K562 (cell line): ENCODE measurements around the gene ANXA2. TPM values are rescaled to one million over a fixed set of nuclear protein-coding genes. Genes with fewer than 3 reads are reported as not detected.

Experiments used
- ATAC-seq: fragments of 200-7000 bp; cut with Tn5 transposase; 3 replicates; pipeline ENCODE4 v1.9.1; 2020; ENCODE audit warnings: moderate library complexity
- BruUV-seq: library from RNA; stranded (reverse); fragments of 400-500 nt; replicated peaks from 2 replicates; lab custom pipeline; 2021; lab: Mats Ljungman, UMichigan
- CTCF ChIA-PET: fragments of 300-600 bp; formaldehyde crosslinking; extraction: SDS; loops from one replicate; lab custom pipeline; 2021; ENCODE audit warnings: low intra/inter-chr PET ratio; lab: Yijun Ruan, JAX
- POLR2A ChIA-PET: fragments of 300-600, 350-650 bp; sonication (Branson Sonifier 250); formaldehyde crosslinking; extraction: SDS; loops from one replicate; lab custom pipeline; 2021; ENCODE audit warnings: antibody characterized with exemption, inconsistent platforms; lab: Yijun Ruan, JAX
- DNase-seq, 4 experiments: peaks; one replicate each; pipeline versions ENCODE4 v3.0.0 to v3.0.0-alpha.2; 2011 to 2018; ENCODE audit warnings: low spot score in 3 of 4, mixed read lengths in 3 of 4; ENCODE audit errors: extremely low read depth in 1 of 4
- FAIRE-seq: peaks from 2 replicates; lab custom pipeline; 2011; peaks lifted over from hg19 to GRCh38; lab: Jason Lieb, UNC
- H2AFZ ChIP-seq: 2 replicates; pipeline ENCODE4 v1.6.0; 2011; ENCODE audit warnings: low read depth, low read length, control low read depth, inconsistent platforms
- H3K27ac ChIP-seq: fragments of 200-600 bp; 3 replicates; pipeline ENCODE4 v1.8.0; 2011; ENCODE audit warnings: low read depth, mild to moderate bottlenecking, control low read depth, inconsistent platforms, low read length, moderate library complexity, mixed read lengths; ENCODE audit errors: extremely low read depth
- H3K27me3 ChIP-seq, 2 experiments: fragments of 300-600 bp in 1 of 2; 2 replicates in 1 of 2; 3 replicates in 1 of 2; pipeline versions ENCODE4 v1.6.0 to v1.8.0; 2011; ENCODE audit warnings: inconsistent platforms in 2 of 2, low read length in 2 of 2, mild to moderate bottlenecking in 1 of 2, mixed read lengths in 1 of 2, moderate library complexity in 1 of 2; ENCODE audit not compliant: control insufficient read depth in 2 of 2, insufficient read depth in 2 of 2
- H3K36me3 ChIP-seq: fragments of 300-600 bp; 3 replicates; pipeline ENCODE4 v1.8.0; 2011; ENCODE audit warnings: mild to moderate bottlenecking, low read length, inconsistent platforms; ENCODE audit not compliant: control insufficient read depth, insufficient read depth
- H3K4me1 ChIP-seq, 2 experiments: fragments of 200-600 bp in 1 of 2; replicated peaks in 1 of 2; 2 replicates in 1 of 2; 3 replicates in 1 of 2; pipeline versions ENCODE4 v1.5.1 to v1.8.0; 2011; ENCODE audit warnings: inconsistent platforms in 2 of 2, low read length in 2 of 2, mild to moderate bottlenecking in 1 of 2, mixed read lengths in 1 of 2, moderate library complexity in 1 of 2; ENCODE audit not compliant: control insufficient read depth in 2 of 2, insufficient read depth in 2 of 2
- H3K4me2 ChIP-seq: 2 replicates; pipeline ENCODE4 v1.6.1; 2011; ENCODE audit warnings: low read length, control low read depth, inconsistent platforms, mixed read lengths; ENCODE audit not compliant: insufficient read depth
- H3K4me3 ChIP-seq: fragments of 200-600 bp; sonication (generic), shearing (Covaris generic); 2 replicates; pipeline ENCODE4 v1.5.1; 2016; ENCODE audit warnings: control low read depth, inconsistent platforms
- H3K79me2 ChIP-seq: fragments of 200-600 bp; 3 replicates; pipeline ENCODE4 v1.8.0; 2011; ENCODE audit warnings: low read length, inconsistent platforms; ENCODE audit not compliant: control insufficient read depth, insufficient read depth
- H3K9ac ChIP-seq, 2 experiments: 2 replicates each; pipeline versions ENCODE4 v1.6.0 to v1.6.1; 2011; ENCODE audit warnings: low read depth in 2 of 2, low read length in 2 of 2, control low read depth in 1 of 2, inconsistent platforms in 1 of 2, mild to moderate bottlenecking in 1 of 2, mixed read lengths in 1 of 2; ENCODE audit not compliant: insufficient read depth in 1 of 2
- H3K9me1 ChIP-seq: one replicate; pipeline ENCODE4 v1.6.0; 2011; ENCODE audit warnings: inconsistent platforms, mild to moderate bottlenecking, low read length, moderate library complexity; ENCODE audit not compliant: control insufficient read depth, insufficient read depth
- H3K9me3 ChIP-seq: replicated peaks from 2 replicates; pipeline ENCODE4 v1.5.1; 2011; ENCODE audit warnings: low read depth, low read length, inconsistent platforms; ENCODE audit not compliant: control insufficient read depth, insufficient read depth
- H4K20me1 ChIP-seq: replicated peaks from 2 replicates; pipeline ENCODE4 v1.6.1; 2011; ENCODE audit warnings: low read length, inconsistent platforms, mixed read lengths; ENCODE audit not compliant: control insufficient read depth, insufficient read depth
- ARHGAP35 ChIP-seq: fragments of 450-650 bp; IDR thresholded peaks from 2 replicates; pipeline ENCODE4 v1.6.1; 2018; ENCODE audit not compliant: partially characterized antibody
- CBX8 ChIP-seq: fragments of 200-600 bp; sonication (generic); IDR thresholded peaks from 2 replicates; pipeline ENCODE4 v1.6.1; 2012; ENCODE audit warnings: borderline replicate concordance, mixed run types, low read depth, mild to moderate bottlenecking, moderate library complexity, mixed read lengths, low read length, control low read depth, inconsistent platforms; ENCODE audit not compliant: poor library complexity, severe bottlenecking; ENCODE audit errors: extremely low read depth
- HDGF ChIP-seq: fragments of 450-650 bp; IDR thresholded peaks from 2 replicates; pipeline ENCODE4 v1.6.1; 2016
- HOXB6 ChIP-seq: fragments of 250-450 bp; sonication (Bioruptor Pico); IDR thresholded peaks from 2 replicates; pipeline ENCODE4 v1.5.1; 2022; ENCODE audit warnings: mild to moderate bottlenecking, borderline replicate concordance
- NFE2 ChIP-seq: IDR thresholded peaks from 2 replicates; pipeline ENCODE4 v1.6.1; 2014; ENCODE audit warnings: antibody characterized with exemption, low read depth
- POLR2A ChIP-seq: fragments of 450-650 bp; conservative IDR thresholded peaks from 2 replicates; pipeline ENCODE4 v1.6.1; 2016
- PTTG1 ChIP-seq: fragments of 450-650 bp; IDR thresholded peaks from 2 replicates; pipeline ENCODE4 v1.6.1; 2016; ENCODE audit warnings: low read depth, mild to moderate bottlenecking, missing genetic modification characterization, missing compliant biosample characterization
- RFX7 ChIP-seq: fragments of 250-450 bp; sonication (Bioruptor Pico); IDR thresholded peaks from 2 replicates; pipeline ENCODE4 v1.5.1; 2021; ENCODE audit warnings: mild to moderate bottlenecking
- SNIP1 ChIP-seq: fragments of 450-650 bp; IDR thresholded peaks from 2 replicates; pipeline ENCODE4 v1.7.1; 2017; ENCODE audit warnings: low read depth, mild to moderate bottlenecking
- TAF9B ChIP-seq: fragments of 450-650 bp; IDR thresholded peaks from 2 replicates; pipeline ENCODE4 v1.6.1; 2018; ENCODE audit warnings: mild to moderate bottlenecking; ENCODE audit not compliant: partially characterized antibody
- ZNF140 ChIP-seq: fragments of 250-450 bp; sonication (Bioruptor Pico); IDR thresholded peaks from 2 replicates; pipeline ENCODE4 v1.8.0; 2021; ENCODE audit warnings: moderate library complexity, mild to moderate bottlenecking, inconsistent platforms
- WGBS: fragments of 100-300 bp; shearing (Covaris generic); methylation state at CpG from one replicate; pipeline ENCODE4 v1.1.6; 2016; ENCODE audit warnings: low coverage, mixed read lengths; ENCODE audit not compliant: insufficient coverage; ENCODE audit errors: missing lambda C conversion rate; 5-methylcytosine and 5-hydroxymethylcytosine counted together
- in situ Hi-C: fragments of 300-500 bp; cut with MboI; formaldehyde crosslinking; loops from 4 replicates; pipeline ENCODE4 v1.15.0; 2018; ENCODE audit warnings: inconsistent platforms, mixed read lengths
- intact Hi-C: fragments of 100-400 bp; cut with micrococcal nuclease; formaldehyde crosslinking; loops from 2 replicates; pipeline ENCODE4 v1.14.2; 2022
- polyA plus RNA-seq, 8 experiments: library from polyadenylated mRNA; depleted of rRNA in 4 of 8; stranded (reverse) in 5 of 8; unstranded in 3 of 8; fragments of >200 nt; fragmentation: Nextera tagmentation in 2 of 8; fragmentation: Illumina TruSeq in 1 of 8; extraction: Ambion mirVana in 2 of 8; extraction: Trizol in 1 of 8; gene quantifications; 2 replicates each; pipeline versions ENCODE4 v1.2.1 to v1.2.3, GENCODE V29; 2011 to 2014; ENCODE audit warnings: inconsistent platforms in 1 of 8, missing spikeins in 1 of 8
- total RNA-seq, 7 experiments: library from RNA; depleted of rRNA in 6 of 7; stranded (reverse); fragments of >200 nt in 6 of 7; fragmentation: Illumina TruSeq in 2 of 7; extraction: Trizol in 2 of 7; gene quantifications; 2 replicates each; pipeline versions ENCODE4 v1.2.1 to v1.2.3, GENCODE V29; 2011 to 2021; ENCODE audit warnings: low replicate concordance in 1 of 7
- TF ChIP-seq, protein P1 (sequence below): fragments of 250-450 bp; sonication (Bioruptor Pico); IDR thresholded peaks from 2 replicates; pipeline ENCODE4 v1.8.0; 2021; ENCODE audit warnings: mild to moderate bottlenecking, moderate library complexity
- TF ChIP-seq, protein P2 (sequence below): fragments of 450-650 bp; formaldehyde crosslinking; IDR thresholded peaks from 2 replicates; pipeline ENCODE4 v1.4.0; 2020; ENCODE audit warnings: mild to moderate bottlenecking, moderate library complexity
- TF ChIP-seq, protein P3 (sequence below): sonication (generic); formaldehyde crosslinking; IDR thresholded peaks from 2 replicates; pipeline ENCODE4 v1.9.0; 2022; ENCODE audit warnings: mild to moderate bottlenecking, missing genetic modification reagents

Gene ANXA2
- total and polyA plus RNA-seq, 9 of the 15 experiments (the other 6 are each of a cell fraction or from before 2014, with no cell fraction given), result 301 to 1,102 (median 452) TPM

DNA sequence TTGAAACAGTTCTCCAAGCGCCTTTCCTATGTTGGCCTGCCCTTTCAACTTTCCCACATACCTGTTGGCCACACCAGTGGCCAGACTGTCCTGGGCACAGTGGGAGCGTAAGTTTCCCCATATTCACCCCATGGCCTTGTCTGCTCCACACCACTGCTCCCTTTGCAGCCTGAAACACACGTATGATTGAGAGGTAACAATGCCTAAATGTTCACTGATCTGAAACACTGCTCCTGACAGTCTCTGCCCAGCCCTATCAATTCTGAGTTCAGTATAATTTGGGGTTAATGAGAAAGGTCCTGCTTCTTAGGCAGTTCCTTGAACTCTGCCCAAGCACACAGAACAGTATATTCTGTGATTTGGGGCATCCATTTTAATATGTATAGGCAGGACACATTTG, 52.2 kb downstream of the ANXA2 start:
- ATAC-seq (no peak), DNase-seq (no peak), FAIRE-seq (no peak)
- POLR2A ChIA-PET, result no interaction called here
- Histone ChIP-seq H3K36me3 (peaks cover 38% of the 10 kb centered on the region), H3K4me3 (no peak overlapping the region), H3K4me2 (no peak overlapping the region), H3K79me2 (no peaks in the 10 kb centered on the region), H2AFZ (no peak overlapping the region), H3K9me3 (no peaks in the 10 kb centered on the region), H4K20me1 (no peaks in the 10 kb centered on the region), H3K9me1 (no peaks in the 10 kb centered on the region), H3K9ac (no peak overlapping the region), H3K27me3 (peaks cover 0 to 5% of the 10 kb centered on the region in 2 experiments; a peak in 2 of 5 replicates), H3K4me1 (no peaks in the 10 kb centered on the region), H3K27ac (no peak overlapping the region)
- intact Hi-C loops, result no loop called here
- WGBS, result 81% methylated on average over 3 of the region's 3 CpGs
- CTCF ChIA-PET, result interaction anchor here (1.1 kb wide), 1 partner anchor 98 kb away, joined by 3 read pairs; no protein-coding TSS in a partner anchor
- in situ Hi-C loops, result loop anchor here (25.0 kb wide), 1 partner anchor 567 kb away; no protein-coding TSS in a partner anchor
- TF ChIP-seq POLR2A (0 out of 2 replicates have a peak, but pooled peaks have one; percentile 25), PTTG1 (tag) (no peak)
- no TSS peak for BruUV-seq

DNA sequence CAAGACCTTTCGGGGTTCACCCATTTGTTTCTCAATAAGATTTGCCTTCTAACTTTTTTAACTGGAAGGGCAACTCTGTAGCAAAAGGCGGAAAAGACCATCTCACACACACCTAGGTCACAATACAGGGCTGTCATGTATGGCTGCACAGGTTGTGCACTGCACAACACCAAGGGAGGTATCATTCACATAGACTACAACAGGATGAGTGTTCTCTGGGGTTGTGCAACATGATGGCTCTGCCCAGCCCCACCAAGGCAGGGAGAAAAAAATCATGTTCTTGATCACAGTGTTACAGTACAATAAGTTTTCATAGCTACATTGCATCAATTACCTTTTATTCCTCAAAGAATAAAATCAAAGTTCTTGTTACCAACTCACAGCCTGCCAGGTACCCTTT, 52.8 kb downstream of the ANXA2 start:
- Histone ChIP-seq H3K27me3 (peaks cover 0 to 9% of the 10 kb centered on the region in 2 experiments; a peak in 2 of 5 replicates), H4K20me1 (no peaks in the 10 kb centered on the region), H3K36me3 (peaks cover 33% of the 10 kb centered on the region), H3K4me3 (no peak overlapping the region), H2AFZ (no peak overlapping the region), H3K9ac (no peak overlapping the region), H3K9me1 (no peaks in the 10 kb centered on the region), H3K9me3 (no peaks in the 10 kb centered on the region), H3K27ac (no peak overlapping the region), H3K79me2 (no peaks in the 10 kb centered on the region), H3K4me1 (no peaks in the 10 kb centered on the region), H3K4me2 (no peak overlapping the region)
- no TSS peak for BruUV-seq
- TF ChIP-seq NFE2, result no peak
- TF ChIP-seq, protein P1, sequence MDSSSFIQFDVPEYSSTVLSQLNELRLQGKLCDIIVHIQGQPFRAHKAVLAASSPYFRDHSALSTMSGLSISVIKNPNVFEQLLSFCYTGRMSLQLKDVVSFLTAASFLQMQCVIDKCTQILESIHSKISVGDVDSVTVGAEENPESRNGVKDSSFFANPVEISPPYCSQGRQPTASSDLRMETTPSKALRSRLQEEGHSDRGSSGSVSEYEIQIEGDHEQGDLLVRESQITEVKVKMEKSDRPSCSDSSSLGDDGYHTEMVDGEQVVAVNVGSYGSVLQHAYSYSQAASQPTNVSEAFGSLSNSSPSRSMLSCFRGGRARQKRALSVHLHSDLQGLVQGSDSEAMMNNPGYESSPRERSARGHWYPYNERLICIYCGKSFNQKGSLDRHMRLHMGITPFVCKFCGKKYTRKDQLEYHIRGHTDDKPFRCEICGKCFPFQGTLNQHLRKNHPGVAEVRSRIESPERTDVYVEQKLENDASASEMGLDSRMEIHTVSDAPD (CRISPR knock-in tag), result no peak
- TF ChIP-seq, protein P2, sequence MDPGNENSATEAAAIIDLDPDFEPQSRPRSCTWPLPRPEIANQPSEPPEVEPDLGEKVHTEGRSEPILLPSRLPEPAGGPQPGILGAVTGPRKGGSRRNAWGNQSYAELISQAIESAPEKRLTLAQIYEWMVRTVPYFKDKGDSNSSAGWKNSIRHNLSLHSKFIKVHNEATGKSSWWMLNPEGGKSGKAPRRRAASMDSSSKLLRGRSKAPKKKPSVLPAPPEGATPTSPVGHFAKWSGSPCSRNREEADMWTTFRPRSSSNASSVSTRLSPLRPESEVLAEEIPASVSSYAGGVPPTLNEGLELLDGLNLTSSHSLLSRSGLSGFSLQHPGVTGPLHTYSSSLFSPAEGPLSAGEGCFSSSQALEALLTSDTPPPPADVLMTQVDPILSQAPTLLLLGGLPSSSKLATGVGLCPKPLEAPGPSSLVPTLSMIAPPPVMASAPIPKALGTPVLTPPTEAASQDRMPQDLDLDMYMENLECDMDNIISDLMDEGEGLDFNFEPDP, result no peak
- TF ChIP-seq HDGF, result no peak
- TF ChIP-seq SNIP1, result no peak
- TF ChIP-seq CBX8, result no peak
- TF ChIP-seq, protein P3, sequence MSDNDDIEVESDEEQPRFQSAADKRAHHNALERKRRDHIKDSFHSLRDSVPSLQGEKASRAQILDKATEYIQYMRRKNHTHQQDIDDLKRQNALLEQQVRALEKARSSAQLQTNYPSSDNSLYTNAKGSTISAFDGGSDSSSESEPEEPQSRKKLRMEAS (CRISPR knock-in tag), result no peak
- TF ChIP-seq RFX7 (CRISPR knock-in tag), result no peak
- no peak for TF ChIP-seq ZNF140 (CRISPR knock-in tag)
- TF ChIP-seq TAF9B, result no peak
- TF ChIP-seq ARHGAP35, result no peak
- TF ChIP-seq HOXB6, result no peak
- DNase-seq (no peak), ATAC-seq (no peak), FAIRE-seq (no peak)
- in situ Hi-C loops (loop anchor here (25.0 kb wide), 1 partner anchor 567 kb away; no protein-coding TSS in a partner anchor), intact Hi-C loops (loop anchor here (5.0 kb wide), 1 partner anchor 177 kb away; no protein-coding TSS in a partner anchor)
- 94% methylated on average over 2 of the region's 2 CpGs for WGBS
- ChIA-PET POLR2A (no interaction called here), CTCF (no interaction called here)
